Measurements from ENCODE around the gene MTX2. TPM values are rescaled to one million over a fixed set of nuclear protein-coding genes. Genes with fewer than 3 reads are reported as not detected.

The MTX2 gene
- total RNA-seq, 4 donors from 2014 or later, result 27.1 to 33.3 (median 29.1) TPM

DNA sequence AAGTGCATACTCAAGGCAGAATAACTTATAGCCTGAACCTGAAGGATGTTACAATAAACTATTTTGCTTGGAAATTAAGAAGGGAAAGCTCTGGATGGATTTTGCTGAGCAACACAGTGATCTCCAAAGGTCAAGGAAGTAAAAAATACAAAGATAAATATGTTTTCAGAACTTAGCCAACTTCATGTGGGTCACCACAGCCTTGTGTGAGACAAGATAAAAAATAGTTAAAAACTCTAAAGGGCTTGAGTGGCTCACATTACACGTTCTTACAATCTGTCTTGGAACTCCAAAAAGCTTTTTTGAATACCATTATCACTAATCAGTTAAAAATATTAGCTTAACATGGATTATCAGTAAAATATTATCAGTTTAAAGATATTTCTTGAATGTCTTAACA is 28.9 kb upstream of the MTX2 start:
- WGBS, 2 donors, result 35 to 56% methylated on average over 1 of the region's 1 CpG
- intact Hi-C loops (cut with DNase I; ENCODE audit: low total_unique reads), result no loop called here
- no peak for TF ChIP-seq POLR2A (IDR thresholded peaks at IDR 0.05)
- TF ChIP-seq, protein P1, sequence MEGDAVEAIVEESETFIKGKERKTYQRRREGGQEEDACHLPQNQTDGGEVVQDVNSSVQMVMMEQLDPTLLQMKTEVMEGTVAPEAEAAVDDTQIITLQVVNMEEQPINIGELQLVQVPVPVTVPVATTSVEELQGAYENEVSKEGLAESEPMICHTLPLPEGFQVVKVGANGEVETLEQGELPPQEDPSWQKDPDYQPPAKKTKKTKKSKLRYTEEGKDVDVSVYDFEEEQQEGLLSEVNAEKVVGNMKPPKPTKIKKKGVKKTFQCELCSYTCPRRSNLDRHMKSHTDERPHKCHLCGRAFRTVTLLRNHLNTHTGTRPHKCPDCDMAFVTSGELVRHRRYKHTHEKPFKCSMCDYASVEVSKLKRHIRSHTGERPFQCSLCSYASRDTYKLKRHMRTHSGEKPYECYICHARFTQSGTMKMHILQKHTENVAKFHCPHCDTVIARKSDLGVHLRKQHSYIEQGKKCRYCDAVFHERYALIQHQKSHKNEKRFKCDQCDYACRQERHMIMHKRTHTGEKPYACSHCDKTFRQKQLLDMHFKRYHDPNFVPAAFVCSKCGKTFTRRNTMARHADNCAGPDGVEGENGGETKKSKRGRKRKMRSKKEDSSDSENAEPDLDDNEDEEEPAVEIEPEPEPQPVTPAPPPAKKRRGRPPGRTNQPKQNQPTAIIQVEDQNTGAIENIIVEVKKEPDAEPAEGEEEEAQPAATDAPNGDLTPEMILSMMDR (IDR thresholded peaks at IDR 0.05), result no peak
- DNase-seq (ENCODE audit: low spot score in 2 of 2), result no peak
- H3K4me3 ChIP-seq (ENCODE audit: low read depth, poor library complexity, severe bottlenecking), result no peak overlapping the region

DNA sequence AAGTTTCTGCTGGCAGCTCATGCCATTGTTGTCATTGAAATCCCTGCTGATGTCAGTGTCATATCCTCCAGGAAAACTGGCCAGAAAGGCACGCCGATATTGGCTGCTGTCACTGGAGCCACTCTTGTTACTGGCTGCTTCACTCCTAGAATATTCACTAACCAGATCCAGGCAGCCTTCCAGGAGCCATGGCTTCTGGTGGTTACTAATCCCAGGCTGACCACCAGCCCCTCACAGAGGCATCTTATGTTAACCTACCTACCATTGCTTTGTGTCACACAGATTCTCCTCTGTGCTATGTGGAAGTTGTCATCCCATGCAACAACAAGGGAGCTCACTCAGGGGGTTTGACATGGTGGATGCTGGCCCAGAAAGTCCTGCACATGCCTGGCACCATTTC is 27.0 kb upstream of the MTX2 start:
- 48 to 76% methylated on average over 2 of the region's 2 CpGs for WGBS, 2 donors
- no peak overlapping the region for H3K4me3 ChIP-seq (ENCODE audit: low read depth, poor library complexity, severe bottlenecking)
- TF ChIP-seq, protein P1 (IDR thresholded peaks at IDR 0.05), result no peak
- TF ChIP-seq POLR2A (IDR thresholded peaks at IDR 0.05), result no peak
- DNase-seq (ENCODE audit: low spot score in 2 of 2), result no peak
- intact Hi-C loops (cut with DNase I; ENCODE audit: low total_unique reads), result no loop called here

DNA sequence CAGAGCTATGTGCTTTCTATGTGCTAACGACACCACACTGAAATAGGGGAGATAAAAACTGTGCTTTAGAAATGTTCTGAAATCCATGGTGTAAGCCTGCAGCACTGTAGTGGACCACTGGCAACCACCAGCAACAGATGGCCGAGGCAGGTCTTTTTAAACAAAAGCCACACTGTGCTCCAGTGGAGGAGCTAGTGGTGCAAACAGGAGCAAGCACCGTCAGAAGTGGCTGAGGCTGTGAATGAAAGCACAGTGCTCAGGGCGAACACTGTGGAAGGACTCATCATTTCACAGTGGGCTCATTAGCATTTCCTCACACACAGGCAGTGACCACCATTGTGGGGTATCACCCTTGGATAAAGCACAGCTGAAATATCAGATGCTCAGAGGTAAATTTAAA is 22.9 kb upstream of the MTX2 start:
- DNase-seq (ENCODE audit: low spot score in 2 of 2), result no peak
- intact Hi-C loops (cut with DNase I; ENCODE audit: low total_unique reads), result no loop called here
- WGBS, 2 donors, result 64 to 77% methylated on average over 4 of the region's 4 CpGs

DNA sequence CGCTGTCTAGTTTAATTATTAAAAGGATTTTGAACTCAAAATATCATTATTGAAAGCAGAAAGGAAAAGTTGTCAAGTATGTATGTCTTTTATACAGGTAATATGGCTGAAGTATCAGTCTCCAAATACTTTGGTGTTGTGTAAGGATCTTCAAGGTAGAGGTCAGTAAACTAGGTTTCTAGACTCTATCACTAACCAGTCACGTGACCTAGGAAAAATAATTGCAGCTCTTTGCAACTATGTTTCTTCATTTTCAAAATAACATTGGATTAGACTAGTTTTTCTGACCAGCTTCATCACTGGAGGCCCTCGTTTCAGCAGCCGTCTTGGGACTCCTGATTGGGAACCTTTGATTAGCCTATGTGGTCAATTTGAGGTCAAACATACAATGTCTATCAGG is 21.4 kb upstream of the MTX2 start:
- TF ChIP-seq, protein P1 (IDR thresholded peaks at IDR 0.05), result no peak
- TF ChIP-seq POLR2A (IDR thresholded peaks at IDR 0.05), result no peak
- no peak for DNase-seq (ENCODE audit: low spot score in 2 of 2)
- WGBS, 2 donors, result 59 to 90% methylated on average over 4 of the region's 4 CpGs
- no peak overlapping the region for H3K4me3 ChIP-seq (ENCODE audit: low read depth, poor library complexity, severe bottlenecking)
- intact Hi-C loops (cut with DNase I; ENCODE audit: low total_unique reads), result no loop called here

More for the DNA sequence above, 22.9 kb upstream of the MTX2 start:
- H3K4me3 ChIP-seq (ENCODE audit: low read depth, poor library complexity, severe bottlenecking), result no peak overlapping the region
- no peak for TF ChIP-seq POLR2A (IDR thresholded peaks at IDR 0.05)
- TF ChIP-seq, protein P1 (IDR thresholded peaks at IDR 0.05), result no peak

DNA sequence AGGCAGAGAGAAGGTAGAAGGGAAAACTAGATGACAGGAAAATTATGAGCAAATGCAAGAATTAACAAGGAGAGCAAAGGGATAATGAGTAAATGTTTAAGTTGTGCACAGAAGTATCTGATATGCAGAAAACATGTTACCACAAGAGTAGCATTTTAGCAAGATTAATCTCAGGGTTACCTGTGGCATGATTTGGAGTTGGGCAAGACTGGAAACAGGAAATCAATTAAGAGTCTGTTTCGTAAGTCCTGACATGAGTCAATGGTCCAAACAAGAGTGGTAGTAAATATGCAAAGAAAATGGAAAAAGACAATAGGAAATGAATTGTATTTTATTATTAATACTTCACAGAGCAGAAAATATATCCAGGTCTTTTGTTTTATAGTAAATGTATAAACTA is 17.3 kb upstream of the MTX2 start:
- DNase-seq (ENCODE audit: low spot score in 2 of 2), result no peak
- TF ChIP-seq POLR2A (IDR thresholded peaks at IDR 0.05), result no peak
- TF ChIP-seq, protein P1 (IDR thresholded peaks at IDR 0.05), result no peak
- no peak overlapping the region for H3K4me3 ChIP-seq (ENCODE audit: low read depth, poor library complexity, severe bottlenecking)
- WGBS, 2 donors, result 38 to 52% methylated on average over 1 of the region's 1 CpG
- intact Hi-C loops (cut with DNase I; ENCODE audit: low total_unique reads), result no loop called here

DNA sequence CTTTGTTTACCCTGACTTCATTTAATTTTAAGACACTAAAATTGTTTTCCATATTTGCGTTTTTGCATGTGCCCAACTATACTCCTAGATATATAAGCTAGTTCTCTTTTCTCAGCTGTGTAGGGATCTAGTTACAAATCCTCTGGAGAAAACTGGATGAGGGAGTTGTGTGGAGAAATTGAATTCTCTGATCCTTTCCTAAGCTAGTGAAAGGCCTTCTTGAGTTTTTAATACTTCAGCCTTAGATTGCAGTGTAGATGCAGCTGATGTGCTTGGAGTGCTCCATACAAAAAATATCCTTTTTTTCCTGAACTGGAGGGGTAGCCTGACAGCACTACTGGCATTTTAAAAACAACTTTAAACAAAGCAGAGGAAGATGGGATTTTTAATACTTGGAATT is 8.6 kb upstream of the MTX2 start:
- intact Hi-C loops (cut with DNase I; ENCODE audit: low total_unique reads), result no loop called here
- TF ChIP-seq, protein P1 (IDR thresholded peaks at IDR 0.05), result no peak
- no peak for TF ChIP-seq POLR2A (IDR thresholded peaks at IDR 0.05)
- 96 to 97% methylated on average over 1 of the region's 1 CpG for WGBS, 2 donors
- no peak overlapping the region for H3K4me3 ChIP-seq (ENCODE audit: low read depth, poor library complexity, severe bottlenecking)
- DNase-seq (ENCODE audit: low spot score in 2 of 2), result no peak

Data from lower leg skin (tissue), 4 donors.